OCI-M2 (cell line): ENCODE data around the gene PAX2.

Experiments
- DNase-seq: peaks from one replicate; lab custom pipeline; 2025; ENCODE audit not compliant: unreplicated experiment; lab: John Stamatoyannopoulos, UW

Gene PAX2

DNA sequence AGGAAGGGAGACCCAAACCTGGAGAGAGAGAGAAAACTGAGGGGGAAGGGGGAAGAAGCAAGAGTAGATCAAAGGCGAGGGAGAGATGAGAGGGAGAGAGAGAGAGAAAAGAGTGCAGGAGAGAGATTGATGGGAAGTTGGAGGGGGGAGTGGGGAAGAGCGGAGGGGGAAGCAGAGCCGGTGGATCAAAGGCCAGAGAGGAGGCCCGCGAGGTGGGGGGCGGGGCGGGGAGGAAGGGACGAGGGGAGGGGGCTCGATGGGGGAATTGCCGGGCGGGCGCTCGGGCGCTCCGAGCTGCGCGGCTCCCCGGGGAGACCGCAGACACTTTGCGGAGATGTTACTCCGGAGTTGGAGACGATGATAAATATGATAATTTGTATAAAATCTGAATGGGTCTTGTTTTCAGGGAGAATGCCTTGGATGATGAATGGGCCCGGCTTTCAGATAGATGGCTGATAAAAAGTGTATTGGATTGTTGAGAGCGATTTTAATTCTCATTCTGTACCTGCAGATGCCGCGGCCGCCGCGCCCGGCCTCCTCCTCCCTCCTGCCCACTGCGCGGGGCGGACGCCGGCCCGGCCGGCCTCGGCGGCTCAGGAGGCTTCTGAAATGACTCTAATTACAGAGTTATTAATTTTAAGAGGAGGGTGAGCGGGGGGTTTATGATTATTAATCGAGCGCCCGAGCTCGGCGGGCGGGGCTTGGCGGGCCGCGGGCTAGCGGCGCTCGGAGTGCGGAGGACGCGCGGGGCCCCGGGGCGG lies 21.4 kb upstream of the PAX2 start:
- DNase-seq: no peak

DNA sequence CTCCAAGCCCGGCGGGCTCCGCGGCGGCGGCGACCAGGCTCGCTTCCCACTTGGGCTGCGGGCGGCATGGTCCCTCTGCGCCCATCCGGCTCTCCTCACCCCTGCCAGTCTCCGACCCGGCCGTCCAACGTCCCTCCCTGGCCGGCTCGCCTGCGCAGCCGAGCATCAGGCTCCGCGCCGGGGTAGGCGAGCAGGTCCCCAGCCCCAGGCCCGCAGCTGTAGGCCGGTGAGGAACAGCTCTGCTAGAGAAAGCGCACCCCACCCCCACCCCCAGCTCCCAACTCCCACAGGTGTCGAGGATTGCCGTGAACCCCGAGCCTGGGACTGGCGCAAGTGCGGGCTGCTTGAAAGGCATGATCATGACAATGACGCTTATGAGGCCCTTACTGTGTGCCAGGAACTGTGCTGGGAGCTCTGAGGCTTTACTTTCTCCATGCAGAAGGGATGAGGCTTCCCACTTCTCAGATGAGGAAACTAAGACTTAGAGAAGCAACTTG lies 20.8 kb upstream of the PAX2 start:
- DNase-seq: no peak

DNA sequence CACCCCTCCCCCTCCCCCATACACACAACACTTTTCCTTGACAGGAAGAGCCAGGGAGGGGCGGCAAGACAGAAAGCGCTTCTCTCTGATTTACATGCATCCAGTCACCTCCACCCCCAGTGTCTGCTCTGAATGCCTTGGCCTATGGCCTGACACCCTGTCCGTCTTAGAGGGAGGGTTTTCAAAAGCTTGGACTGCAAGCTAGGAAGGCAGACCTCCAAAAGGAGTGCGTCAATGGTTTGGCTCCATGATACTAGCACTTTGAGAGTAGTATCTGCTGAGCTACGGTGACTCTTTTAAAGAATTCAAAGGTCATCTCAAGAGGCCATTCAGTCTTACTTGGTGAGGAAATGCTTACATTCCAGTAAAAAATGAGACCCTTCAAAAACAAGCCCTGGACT lies 20.3 kb upstream of the PAX2 start:
- no peak for DNase-seq

DNA sequence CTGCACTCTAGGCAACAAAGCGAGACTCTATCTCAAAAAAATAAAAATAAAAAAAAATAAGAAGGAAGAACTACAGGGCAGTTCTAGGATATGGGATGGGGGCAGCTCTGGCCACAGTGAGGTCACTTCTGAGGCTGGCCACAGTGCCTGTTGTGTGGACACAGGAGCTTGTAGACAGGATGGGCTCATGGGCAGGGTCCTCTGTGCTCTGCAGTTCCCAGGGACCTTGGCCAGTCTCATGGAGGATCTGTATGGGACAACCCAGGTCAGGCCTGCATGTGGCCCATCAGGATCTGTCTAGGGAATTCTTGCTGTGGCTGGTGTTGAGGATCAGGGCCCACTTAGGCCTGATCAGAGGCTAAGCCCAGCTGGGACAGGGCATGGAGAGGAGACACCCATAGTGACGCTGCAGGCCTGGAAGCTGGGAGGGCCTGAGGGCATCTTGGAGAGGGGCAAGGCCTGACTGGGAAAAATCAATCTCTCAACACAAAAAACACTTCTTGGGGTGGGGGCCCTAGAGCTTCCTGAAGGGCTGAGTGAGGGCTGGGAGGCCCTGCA lies 19.4 kb upstream of the PAX2 start:
- no peak for DNase-seq

DNA sequence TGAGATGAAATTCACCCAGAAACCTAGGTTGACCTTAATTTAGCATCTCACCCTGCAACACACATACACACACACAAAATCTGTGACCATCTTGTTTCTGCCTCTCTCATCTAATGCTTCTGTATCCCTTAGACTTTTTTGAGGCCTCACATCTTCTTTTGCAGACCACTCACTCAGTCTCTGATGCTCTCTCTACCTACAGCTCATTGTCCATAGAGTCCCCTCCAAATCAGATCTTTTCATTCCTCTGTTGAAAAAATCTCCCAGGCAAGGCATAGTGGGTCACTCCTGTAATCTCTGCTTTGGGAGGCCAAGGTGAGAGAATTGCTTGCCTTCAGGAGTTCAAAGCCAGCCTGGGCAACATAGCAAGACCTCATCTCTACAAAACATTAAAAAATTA lies 17.6 kb upstream of the PAX2 start:
- no peak for DNase-seq

DNA sequence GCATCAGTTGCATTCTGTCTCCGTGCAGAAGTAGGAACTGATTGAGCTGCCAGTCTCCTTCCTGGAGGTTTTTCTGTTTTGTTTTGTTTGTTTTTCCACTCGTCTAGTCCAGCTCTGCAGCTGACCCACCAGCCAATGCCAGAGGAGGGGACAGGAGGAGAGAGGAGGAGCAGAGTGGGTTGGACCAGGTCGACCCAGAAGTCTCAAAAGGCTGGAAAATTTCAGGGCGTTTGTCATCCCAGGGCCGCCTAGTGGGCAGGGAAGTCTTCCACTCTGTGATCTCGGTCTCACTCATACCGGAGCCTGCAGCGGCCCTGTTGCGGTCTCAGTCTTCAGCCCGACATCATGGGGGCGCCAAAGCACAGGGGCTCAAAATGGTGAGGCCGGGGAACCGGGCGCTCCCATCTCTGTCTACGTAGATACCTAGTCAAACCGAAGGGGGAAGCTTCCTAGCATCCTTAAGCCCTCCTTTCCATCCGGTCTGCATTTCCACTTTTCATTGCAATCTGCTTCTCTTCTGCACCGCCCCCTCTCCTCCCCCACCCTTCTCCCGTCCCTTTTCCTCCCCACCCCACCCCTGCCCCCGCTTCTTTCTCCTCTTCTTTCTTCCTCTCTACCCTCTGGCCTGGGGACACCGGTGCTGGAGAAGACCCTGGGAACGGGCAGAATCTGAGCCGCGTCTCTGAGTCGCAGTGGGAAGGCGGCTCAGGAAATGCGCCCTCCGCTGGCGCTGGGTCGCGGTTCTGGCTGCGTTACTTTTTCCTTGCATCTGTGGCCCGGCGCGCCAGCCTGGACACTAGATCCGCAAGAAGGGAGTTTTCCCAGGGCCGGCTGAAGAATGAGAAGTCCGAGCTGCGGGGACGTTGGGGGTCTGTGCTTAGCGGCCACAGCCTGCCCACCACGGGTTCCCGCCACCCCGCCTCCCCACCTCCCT lies 16.2 kb upstream of the PAX2 start:
- DNase-seq: peak; percentile 11

DNA sequence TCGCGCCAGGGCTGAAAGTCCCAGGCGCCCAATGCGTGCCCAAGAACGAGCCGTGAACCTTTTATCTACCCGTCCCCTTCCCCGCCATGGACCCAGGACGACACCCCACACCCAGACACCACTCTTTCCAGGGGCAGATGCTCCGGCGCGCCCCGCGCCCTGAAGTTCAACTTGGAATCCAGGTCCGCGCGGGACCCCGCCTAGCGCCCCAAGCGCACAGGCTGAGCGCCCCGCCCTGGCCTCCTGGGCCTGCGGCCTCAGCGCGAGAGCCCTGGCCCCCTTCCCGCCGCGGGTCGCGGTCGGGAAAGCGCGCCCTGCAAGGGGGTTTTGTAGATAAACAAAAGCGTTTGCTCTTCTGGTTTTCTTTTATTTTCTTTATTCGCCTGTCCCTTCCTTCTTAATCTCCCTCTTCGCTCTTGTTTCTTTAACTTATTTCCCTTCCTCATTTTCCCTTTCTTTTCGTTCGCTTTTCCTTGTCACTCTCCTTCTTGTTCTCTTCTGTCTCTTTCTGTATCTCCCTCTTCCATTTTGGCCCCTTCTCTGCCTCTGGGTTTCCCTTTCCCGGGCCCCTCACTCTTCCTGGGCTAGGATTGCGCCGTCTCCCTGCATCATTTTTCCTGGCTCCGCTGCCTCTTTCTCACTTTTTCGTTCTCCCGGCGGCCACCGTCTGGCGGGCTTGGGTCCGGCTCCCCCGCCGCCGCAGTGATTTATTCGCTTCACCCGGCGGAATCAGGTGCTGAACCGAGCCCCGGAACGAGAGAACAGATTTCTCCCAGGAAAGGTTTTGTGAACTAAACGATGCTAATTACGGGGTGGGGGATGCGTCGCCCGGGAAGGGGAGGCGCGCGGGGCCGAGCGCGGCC lies 15.3 kb upstream of the PAX2 start:
- no peak for DNase-seq

DNA sequence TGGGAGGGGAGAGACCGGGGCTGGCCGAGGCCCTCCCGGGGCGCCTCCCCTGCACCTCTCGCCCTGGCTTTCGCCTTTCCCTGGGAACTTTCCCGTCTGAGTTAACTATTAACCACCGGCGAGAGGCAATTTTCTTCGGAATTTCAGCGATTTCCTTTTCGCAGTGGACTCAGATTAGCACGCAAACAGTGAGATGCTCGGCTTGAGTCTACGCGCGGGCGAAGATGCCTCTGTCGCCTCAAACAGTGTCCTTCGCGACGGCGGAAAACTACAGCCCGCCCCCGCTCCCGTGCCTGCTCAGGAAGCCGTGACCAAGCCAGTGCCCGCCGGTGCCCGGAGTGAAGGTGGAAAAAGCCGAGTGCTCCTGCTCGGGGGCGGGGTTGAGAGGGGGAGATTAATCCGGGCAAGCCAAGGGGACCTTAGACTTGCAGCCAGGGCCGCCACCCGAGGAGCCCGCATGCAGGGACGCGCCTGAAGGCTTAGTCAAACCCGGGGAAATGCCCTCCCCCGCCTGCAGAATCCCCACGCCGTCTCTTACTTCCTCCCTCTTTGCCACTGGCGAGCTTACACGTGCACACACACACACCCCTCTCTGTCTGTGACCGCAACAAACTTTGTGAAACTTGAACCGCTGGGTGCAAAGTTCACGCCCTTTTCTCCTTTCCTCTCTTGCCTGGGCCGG lies 14.5 kb upstream of the PAX2 start:
- no peak for DNase-seq

DNA sequence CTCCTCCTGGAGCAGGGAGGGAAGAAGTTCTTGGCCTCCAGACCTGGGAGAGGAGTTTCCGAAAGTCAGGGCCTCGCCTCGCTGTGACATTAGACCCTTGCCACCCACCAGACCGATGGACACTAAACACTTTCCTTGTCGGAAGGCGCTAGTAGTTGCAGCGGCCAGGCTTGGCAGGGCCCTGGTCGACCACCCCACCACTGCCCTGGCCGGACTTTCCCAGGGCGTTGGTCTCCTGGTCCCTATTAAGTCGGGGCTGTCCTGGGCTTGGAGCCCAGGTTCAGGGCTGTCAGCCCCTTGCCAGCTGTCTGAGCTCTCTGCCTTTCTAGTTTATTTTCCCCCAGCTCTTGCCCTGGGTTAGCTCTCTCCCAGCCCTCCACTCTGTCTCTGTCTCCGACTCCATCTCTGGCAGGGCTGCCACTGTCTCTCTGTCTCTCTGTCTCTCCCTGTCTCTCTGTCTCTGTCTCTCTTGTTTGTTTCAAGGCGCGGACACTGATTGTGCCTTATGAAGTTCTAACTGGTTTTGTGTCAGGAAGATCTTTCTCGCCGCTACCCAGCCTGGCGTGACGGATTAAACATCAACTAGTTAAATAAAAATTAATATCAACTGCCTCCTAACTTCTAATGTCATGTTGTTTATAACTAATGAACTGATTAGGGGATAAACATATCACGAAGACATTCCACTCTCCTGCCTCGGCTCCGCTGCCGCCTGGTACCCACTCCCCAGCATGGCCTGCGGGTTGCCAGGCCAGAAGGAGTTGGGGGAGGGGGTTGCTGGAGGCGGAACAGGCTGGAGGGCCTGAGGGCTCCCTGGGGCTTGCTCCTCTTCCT lies 13.8 kb upstream of the PAX2 start:
- DNase-seq: no peak

DNA sequence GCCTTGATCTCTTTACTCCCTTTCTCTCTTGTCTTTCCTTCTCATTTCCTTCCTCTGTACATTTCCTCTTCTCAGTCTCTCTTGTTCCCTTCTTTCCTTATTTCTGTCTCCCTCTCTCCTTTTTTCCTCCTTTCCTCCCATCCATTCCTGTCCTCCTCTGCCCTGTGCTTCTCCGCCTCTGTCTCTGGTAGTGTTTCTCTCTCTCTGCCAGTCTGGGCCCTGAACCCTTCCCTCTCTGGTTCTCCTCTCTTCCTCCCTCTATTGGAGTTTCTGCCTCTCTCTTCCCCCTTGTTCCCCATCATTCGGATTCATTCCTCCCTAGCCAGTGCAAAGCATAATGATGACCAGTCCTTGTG lies 13.2 kb upstream of the PAX2 start:
- no peak for DNase-seq

DNA sequence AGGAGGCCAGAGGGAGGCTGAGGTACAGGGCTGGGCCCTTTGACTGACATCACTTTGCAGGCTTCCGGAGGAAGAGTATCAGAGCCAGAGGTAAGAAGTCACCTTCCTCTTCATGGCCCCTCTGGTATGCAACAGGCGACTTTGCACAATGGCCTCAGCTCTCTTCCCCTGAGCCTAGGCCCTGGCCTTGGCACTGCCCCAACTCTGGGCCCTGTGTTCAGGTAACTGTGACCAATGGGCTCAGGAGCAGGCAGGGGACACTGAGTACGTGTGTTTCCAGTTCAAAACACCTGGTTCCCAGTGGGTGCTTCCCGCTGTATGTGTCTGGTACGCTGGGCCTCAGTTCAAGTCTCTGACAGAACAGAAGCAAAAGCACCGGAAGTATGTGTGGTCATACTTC lies 12.1 kb upstream of the PAX2 start:
- DNase-seq: no peak

DNA sequence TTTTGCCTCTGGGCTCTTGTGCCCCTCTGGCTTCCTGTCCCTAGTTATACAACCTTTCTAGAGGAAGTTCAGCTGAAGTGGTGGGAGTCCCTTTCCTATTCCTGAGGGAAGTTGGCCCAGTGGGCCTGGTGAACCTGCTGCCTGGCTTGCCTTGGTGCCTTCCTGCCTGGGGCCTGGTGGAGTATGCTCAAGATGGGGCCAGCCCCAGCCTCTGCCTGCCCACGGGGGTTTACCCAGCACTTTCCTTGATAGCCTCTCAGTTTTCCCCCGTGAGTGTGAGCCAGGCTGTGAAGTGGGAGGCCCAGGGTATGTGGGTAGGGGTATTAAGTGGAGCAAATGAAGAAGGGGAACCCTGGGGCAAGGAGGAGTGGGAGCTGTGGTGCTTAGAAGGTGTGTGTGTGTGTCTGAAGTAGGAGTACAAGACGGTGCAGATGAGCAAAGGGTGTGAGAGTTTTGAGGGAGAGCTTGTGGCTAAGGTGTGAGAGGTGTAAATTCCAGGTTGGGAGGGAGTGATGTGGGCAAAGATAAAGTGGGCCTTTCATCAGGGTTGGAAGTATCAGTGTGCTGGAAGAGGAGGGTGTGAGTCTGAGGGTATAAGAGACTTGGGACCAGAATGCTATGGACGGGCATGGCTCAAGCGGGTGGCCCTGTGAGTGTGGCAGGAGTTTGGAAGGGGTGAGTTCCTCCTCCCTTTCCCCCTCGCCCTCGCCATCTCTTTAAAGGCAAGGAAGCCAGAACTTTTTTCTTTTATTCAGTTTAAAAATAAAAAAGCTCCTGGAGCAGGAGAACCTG lies 10.9 kb upstream of the PAX2 start:
- DNase-seq: no peak

DNA sequence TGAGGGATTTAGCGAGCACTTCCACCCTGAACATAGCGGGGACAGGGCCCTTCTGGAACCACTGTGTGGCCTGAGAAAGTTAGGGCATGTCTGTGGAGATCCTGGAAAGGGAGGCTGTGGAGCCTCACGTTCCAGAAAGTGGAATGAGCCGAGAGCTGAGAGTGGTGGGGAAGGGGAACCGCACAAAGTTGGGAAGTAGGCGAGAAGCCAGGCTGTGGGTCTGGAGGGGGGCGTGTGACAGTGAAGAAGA lies 10.4 kb upstream of the PAX2 start:
- DNase-seq: no peak

DNA sequence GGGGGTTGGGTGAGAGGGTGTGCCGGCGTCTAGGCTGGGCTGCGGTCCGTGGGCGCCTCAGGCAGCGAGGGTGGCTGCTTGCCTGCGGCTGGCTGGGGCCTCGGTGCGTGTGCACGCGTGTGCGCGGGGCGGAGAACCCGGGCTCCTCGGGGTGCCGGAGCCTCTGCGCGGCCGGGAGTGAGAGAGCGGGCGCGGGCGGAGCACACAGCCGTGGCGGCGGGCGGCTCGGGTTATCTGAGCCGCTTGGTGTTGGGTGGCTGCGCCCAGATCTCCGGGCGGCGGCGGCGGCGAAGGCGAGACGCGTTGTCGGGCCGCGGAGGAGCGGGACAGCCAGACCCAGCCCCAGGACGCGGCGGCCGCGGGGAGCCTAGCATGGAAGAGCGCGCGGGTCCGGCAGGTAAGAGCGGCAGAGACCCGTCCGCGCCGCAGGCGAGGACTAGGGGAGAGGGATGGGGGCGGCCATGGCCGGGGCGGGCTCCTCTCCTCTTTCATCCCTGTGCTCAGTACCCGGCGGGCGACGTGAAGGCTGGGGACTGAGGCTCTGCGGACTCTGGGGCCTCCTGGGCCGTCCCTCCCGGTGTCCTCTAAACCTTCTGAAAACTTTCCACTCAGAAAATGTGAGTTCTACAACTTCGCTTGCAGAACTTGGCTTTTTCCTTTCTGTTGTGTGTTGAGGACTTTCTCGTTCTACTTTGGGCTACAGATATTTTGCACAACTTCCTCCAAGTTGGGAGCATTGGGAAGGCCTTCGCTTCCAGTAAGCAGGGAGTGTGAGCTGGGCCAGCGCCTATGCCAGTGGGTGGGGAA lies 9.8 kb upstream of the PAX2 start:
- no peak for DNase-seq

DNA sequence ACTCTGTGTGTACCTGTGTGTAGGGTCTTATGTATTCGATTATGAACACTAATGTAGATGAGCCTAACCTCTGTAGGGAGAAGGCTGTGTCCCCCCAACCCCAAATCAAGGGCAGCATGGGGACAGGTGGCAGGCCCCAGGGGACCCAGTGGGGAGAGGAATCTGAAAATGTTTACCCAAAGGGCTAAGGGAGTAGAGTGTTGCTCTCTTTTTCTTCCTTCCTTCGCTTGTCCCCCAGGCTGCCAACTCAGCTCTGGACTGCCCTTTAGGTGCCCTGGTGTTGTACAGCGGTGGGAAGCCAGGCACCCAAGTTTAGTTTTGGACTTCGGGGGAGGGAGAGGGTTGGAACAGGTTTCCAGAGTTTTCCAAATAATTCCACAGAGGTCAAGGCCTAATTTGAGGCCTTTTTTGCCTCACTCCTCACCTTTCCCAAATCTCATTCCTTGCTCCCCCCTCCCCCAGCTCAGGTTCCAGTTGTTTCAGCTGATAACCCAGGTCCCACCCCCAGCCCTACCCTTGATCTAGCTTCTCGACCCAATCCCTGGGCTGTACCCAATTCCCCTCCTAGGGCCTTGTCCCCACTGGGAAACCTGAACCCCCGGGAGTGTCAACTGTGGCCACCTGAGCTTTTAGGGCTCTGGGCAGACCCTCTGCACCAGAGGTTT lies 9.1 kb upstream of the PAX2 start:
- DNase-seq: no peak

DNA sequence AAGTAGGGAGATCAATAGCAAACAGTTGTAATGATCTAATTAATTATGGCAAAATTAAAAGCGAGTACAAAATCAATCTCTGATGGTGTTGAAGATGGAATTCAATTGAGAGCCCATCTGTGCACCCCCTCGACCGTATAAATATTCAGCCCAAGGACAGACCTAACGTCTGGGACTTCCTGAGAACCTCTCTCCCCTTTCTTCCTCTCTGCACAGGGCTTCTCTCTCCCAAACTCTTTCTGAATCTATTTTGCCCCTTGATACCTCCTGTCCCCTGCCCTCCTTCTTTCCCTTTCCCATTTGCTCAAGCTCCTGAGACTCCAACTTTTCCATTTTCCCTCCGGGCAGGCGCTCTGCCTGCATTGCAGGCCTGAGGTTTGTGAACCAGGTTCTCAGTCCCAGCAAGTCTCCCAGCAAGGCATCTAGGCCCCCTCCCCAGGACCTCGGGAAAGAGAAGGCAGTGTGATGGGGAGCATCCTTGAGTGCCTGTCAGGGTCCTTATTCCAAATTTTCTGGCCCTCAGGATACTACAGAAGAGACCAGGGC lies 8.5 kb upstream of the PAX2 start:
- no peak for DNase-seq

DNA sequence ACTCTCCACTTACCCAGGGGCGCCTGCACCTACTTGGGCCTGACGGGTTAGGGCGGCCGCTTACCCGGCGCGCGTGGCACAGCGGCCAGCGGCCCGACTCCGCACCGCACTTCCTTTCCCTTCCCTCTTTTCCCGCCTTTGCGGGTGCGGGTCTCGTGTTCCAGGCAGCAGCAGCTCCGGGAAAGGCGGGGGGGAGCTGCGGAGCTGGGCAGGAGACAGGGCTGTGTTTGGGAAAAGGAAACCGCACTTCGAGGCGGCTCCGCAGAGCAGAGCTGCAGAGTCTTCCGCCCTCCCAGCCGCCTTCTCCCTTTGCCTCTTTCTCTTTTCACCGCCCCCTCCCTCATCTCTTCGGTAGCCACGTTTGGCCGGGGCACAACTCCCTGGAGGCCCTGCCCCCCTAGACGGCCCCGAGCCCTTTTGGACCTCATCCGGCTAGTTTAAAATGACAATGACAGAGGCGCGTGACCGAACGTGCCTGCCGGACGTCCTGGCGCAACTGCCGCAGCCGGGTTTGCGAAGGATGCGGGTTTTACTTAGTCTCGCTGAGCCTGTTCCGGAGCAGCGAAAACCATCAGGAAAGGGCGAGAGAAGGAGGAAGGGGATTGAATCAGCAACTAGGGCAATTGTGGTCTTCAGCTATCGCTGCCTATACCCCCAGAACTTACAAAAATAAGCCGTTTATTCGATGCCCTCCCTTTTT lies 7.9 kb upstream of the PAX2 start:
- DNase-seq: no peak
